GM23248 (cell line): ENCODE results near the gene OPALIN.

ENCODE experiments used
- EZH2 ChIP-seq: fragments of 200-600 bp; sonication (generic); IDR thresholded peaks from 2 replicates; pipeline ENCODE4 v1.6.1; 2018; ENCODE audit warnings: antibody characterized with exemption, mild to moderate bottlenecking; ENCODE audit not compliant: insufficient read depth, poor library complexity, severe bottlenecking
- EZH2phosphoT487 ChIP-seq: fragments of 200-600 bp; sonication (generic); IDR thresholded peaks from 2 replicates; pipeline ENCODE4 v1.6.1; 2018; ENCODE audit warnings: antibody characterized with exemption, moderate library complexity, mild to moderate bottlenecking, low read depth; ENCODE audit not compliant: insufficient read depth

- TF ChIP-seq EZH2phosphoT487 (no peak), EZH2 (no peak)
These were observed 21.0 kb upstream of the OPALIN start for GRCh38 chr10:96379758-96380157.
